ENCODE data around the gene AMMECR1L. TPM values are rescaled to one million over a fixed set of nuclear protein-coding genes. Genes with fewer than 3 reads are reported as not detected.

AMMECR1L gene
- total and polyA plus RNA-seq, 12 donors = 7.2 to 18.3 (median 12.5) TPM

GRCh38 chr2:127877136-127877535 is 8.6 kb downstream of the AMMECR1L start:
- no peak overlapping the region for H3K27ac ChIP-seq
- no peak for DNase-seq
- H3K36me3 ChIP-seq (replicated peaks in 1 of 2) = peaks cover 0 to 30% of the 10 kb centered on the region in 2 donors
- TF ChIP-seq CTCF (IDR thresholded peaks at IDR 0.05) = no peak
- no peak for TF ChIP-seq POLR2A (IDR thresholded peaks at IDR 0.05)
- WGBS, 4 donors = 90 to 98% (median 96%) methylated on average over 2 of the region's 2 CpGs
- no peaks in the 10 kb centered on the region for H3K27me3 ChIP-seq
- H3K4me1 ChIP-seq (replicated peaks in 1 of 2) = peaks cover 5 to 35% of the 10 kb centered on the region in 2 donors
- H3K9me3 ChIP-seq (replicated peaks in 1 of 3) = no peaks in the 10 kb centered on the region
- intact Hi-C loops (cut with DNase I) = no loop called here
- no peak overlapping the region for H3K4me3 ChIP-seq

- peaks cover 0 to 39% of the 10 kb centered on the region in 2 donors for H3K36me3 ChIP-seq (replicated peaks in 1 of 2)
- WGBS, 4 donors = 78 to 80% (median 79%) methylated on average over 7 of the region's 7 CpGs
- no peaks in the 10 kb centered on the region for H3K9me3 ChIP-seq (replicated peaks in 1 of 3)
- no peak for DNase-seq
- H3K4me1 ChIP-seq (replicated peaks in 1 of 2) = peaks cover 0 to 14% of the 10 kb centered on the region in 2 donors
- no peaks in the 10 kb centered on the region for H3K27me3 ChIP-seq
- H3K27ac ChIP-seq = no peak overlapping the region
- no peak for TF ChIP-seq POLR2A (IDR thresholded peaks at IDR 0.05)
- no peak for TF ChIP-seq CTCF (IDR thresholded peaks at IDR 0.05)
- no peak overlapping the region for H3K4me3 ChIP-seq
- intact Hi-C loops (cut with DNase I) = no loop called here
Observed at GRCh38 chr2:127874378-127875269, 11.1 kb downstream of the AMMECR1L start.

GRCh38 chr2:127873707-127874303 is 12.0 kb downstream of the AMMECR1L start:
- peak in 1 of 7 donors; percentile 24 for DNase-seq
- H3K9me3 ChIP-seq (replicated peaks in 1 of 3) = no peaks in the 10 kb centered on the region
- H3K27ac ChIP-seq = peak overlapping the region in 1 of 5 donors; percentile 20
- intact Hi-C loops (cut with DNase I) = no loop called here
- H3K4me3 ChIP-seq = no peak overlapping the region
- H3K27me3 ChIP-seq = no peaks in the 10 kb centered on the region
- H3K4me1 ChIP-seq (replicated peaks in 1 of 2) = peaks cover 0 to 14% of the 10 kb centered on the region in 2 donors
- 80 to 87% (median 83%) methylated on average over 13 to 14 of the region's 14 CpGs for WGBS, 4 donors
- TF ChIP-seq CTCF (IDR thresholded peaks at IDR 0.05) = no peak
- TF ChIP-seq POLR2A (IDR thresholded peaks at IDR 0.05) = no peak
- H3K36me3 ChIP-seq (replicated peaks in 1 of 2) = peaks cover 0 to 44% of the 10 kb centered on the region in 2 donors

GRCh38 chr2:127872354-127872753 is 13.4 kb downstream of the AMMECR1L start:
- Histone ChIP-seq H3K4me1 (replicated peaks in 1 of 2) (peaks cover 0 to 14% of the 10 kb centered on the region in 2 donors), H3K9me3 (replicated peaks in 1 of 3) (no peaks in the 10 kb centered on the region), H3K27ac (peak overlapping the region in 1 of 5 donors; percentile 22), H3K36me3 (replicated peaks in 1 of 2) (peaks cover 0 to 55% of the 10 kb centered on the region in 2 donors), H3K4me3 (no peak overlapping the region), H3K27me3 (no peaks in the 10 kb centered on the region)
- no peak for TF ChIP-seq POLR2A (IDR thresholded peaks at IDR 0.05)
- TF ChIP-seq CTCF (IDR thresholded peaks at IDR 0.05) = no peak
- DNase-seq = no peak
- intact Hi-C loops (cut with DNase I) = no loop called here
